HepG2 (cell line): ENCODE results near the gene S100A13. TPM values are rescaled to one million over a fixed set of nuclear protein-coding genes. Genes with fewer than 3 reads are reported as not detected.

Source experiments
- ARID4A ChIP-seq: sonication (generic); formaldehyde crosslinking; IDR thresholded peaks from 2 replicates; pipeline ENCODE4 v1.5.0; 2020; ENCODE audit warnings: mild to moderate bottlenecking, missing genetic modification reagents, borderline replicate concordance
- ATM ChIP-seq: fragments of 450-650 bp; IDR thresholded peaks from 2 replicates; pipeline ENCODE4 v1.7.1; 2017; ENCODE audit warnings: mild to moderate bottlenecking, borderline replicate concordance
- HNF1A ChIP-seq, 2 experiments: sonication (generic) in 1 of 2; formaldehyde crosslinking in 1 of 2; IDR thresholded peaks; 2 replicates each; pipeline versions ENCODE4 v1.4.0 to v1.6.1; 2016 to 2020; ENCODE audit warnings: borderline replicate concordance in 1 of 2, low read depth in 1 of 2, mild to moderate bottlenecking in 1 of 2, missing genetic modification reagents in 1 of 2
- NFKB2 ChIP-seq: sonication (generic); formaldehyde crosslinking; IDR thresholded peaks from 2 replicates; pipeline ENCODE4 v1.4.0; 2020; ENCODE audit warnings: missing genetic modification reagents, borderline replicate concordance
- NFKBIZ ChIP-seq: IDR thresholded peaks from 2 replicates; pipeline ENCODE4 v1.6.1; 2018; ENCODE audit warnings: missing genetic modification reagents, missing compliant biosample characterization
- PCBP1 ChIP-seq: fragments of 200-400 bp; formaldehyde crosslinking; IDR thresholded peaks from 2 replicates; pipeline ENCODE4 v1.6.1; 2017; ENCODE audit warnings: mild to moderate bottlenecking, low read depth, low read length, borderline replicate concordance
- RBFOX2 ChIP-seq: fragments of 200-400 bp; formaldehyde crosslinking; IDR thresholded peaks from 2 replicates; pipeline ENCODE4 v1.6.1; 2017; ENCODE audit warnings: low read depth, mild to moderate bottlenecking, low read length
- RXRB ChIP-seq: IDR thresholded peaks from 2 replicates; pipeline ENCODE4 v1.6.1; 2016; ENCODE audit warnings: borderline replicate concordance, missing genetic modification reagents, missing compliant biosample characterization
- SNAPC2 ChIP-seq: sonication (generic); formaldehyde crosslinking; IDR thresholded peaks from 2 replicates; pipeline ENCODE4 v1.8.1; 2022; ENCODE audit warnings: mild to moderate bottlenecking, missing genetic modification reagents
- XBP1 ChIP-seq: sonication (generic); formaldehyde crosslinking; IDR thresholded peaks from 2 replicates; pipeline ENCODE4 v1.5.0; 2020; ENCODE audit warnings: missing genetic modification reagents
- ZBTB42 ChIP-seq: sonication (generic); formaldehyde crosslinking; IDR thresholded peaks from 2 replicates; pipeline ENCODE4 v1.5.0; 2020; ENCODE audit warnings: mild to moderate bottlenecking, missing genetic modification reagents
- ZC3H4 ChIP-seq: sonication (generic); formaldehyde crosslinking; IDR thresholded peaks from 2 replicates; pipeline ENCODE4 v1.4.0; 2020; ENCODE audit warnings: missing genetic modification reagents, borderline replicate concordance
- ZFP1 ChIP-seq: IDR thresholded peaks from 2 replicates; pipeline ENCODE4 v1.6.1; 2016
- ZMAT3 ChIP-seq: sonication (generic); formaldehyde crosslinking; conservative IDR thresholded peaks from 2 replicates; pipeline ENCODE4 v1.7.0; 2021; ENCODE audit warnings: missing genetic modification reagents
- ZNF180 ChIP-seq: sonication (generic); formaldehyde crosslinking; IDR thresholded peaks from 2 replicates; pipeline ENCODE4 v1.4.0; 2020; ENCODE audit warnings: low read depth, missing genetic modification reagents, borderline replicate concordance
- ZNF24 ChIP-seq: fragments of 450-650 bp; IDR thresholded peaks from 2 replicates; pipeline ENCODE4 v1.6.1; 2017; ENCODE audit warnings: antibody characterized with exemption, mild to moderate bottlenecking
- ZNF264 ChIP-seq: sonication (generic); formaldehyde crosslinking; IDR thresholded peaks from 2 replicates; pipeline ENCODE4 v1.4.0; 2020; ENCODE audit warnings: missing genetic modification reagents
- ZNF530 ChIP-seq: sonication (generic); formaldehyde crosslinking; IDR thresholded peaks from 2 replicates; pipeline ENCODE4 v1.5.0; 2020; ENCODE audit warnings: low read depth, mild to moderate bottlenecking, missing genetic modification reagents
- ZNF556 ChIP-seq: sonication (generic); formaldehyde crosslinking; IDR thresholded peaks from 2 replicates; pipeline ENCODE4 v1.4.0; 2020; ENCODE audit warnings: mild to moderate bottlenecking, missing genetic modification reagents, borderline replicate concordance
- ZNF672 ChIP-seq: sonication (generic); formaldehyde crosslinking; IDR thresholded peaks from 2 replicates; pipeline ENCODE4 v1.8.1; 2022; ENCODE audit warnings: missing genetic modification reagents
- ZNF7 ChIP-seq: IDR thresholded peaks from 2 replicates; pipeline ENCODE4 v1.6.1; 2016; ENCODE audit warnings: missing biosample characterization, missing genetic modification reagents
- ZSCAN31 ChIP-seq: sonication (generic); formaldehyde crosslinking; IDR thresholded peaks from 2 replicates; pipeline ENCODE4 v1.5.0; 2020; ENCODE audit warnings: low read depth, mild to moderate bottlenecking, missing genetic modification reagents
- polyA plus RNA-seq, 8 experiments: library from polyadenylated mRNA; depleted of rRNA in 3 of 8; stranded (reverse) in 7 of 8; unstranded in 1 of 8; fragments of >200 nt; fragmentation: Illumina TruSeq in 4 of 8; extraction: Trizol in 4 of 8; gene quantifications; 2 replicates each; pipeline versions ENCODE4 v1.2.1 to v1.2.3, GENCODE V29; 2011 to 2016; ENCODE audit warnings: low read depth in 4 of 8, missing spikeins in 1 of 8, mixed read lengths in 1 of 8; ENCODE audit not compliant: insufficient read depth in 1 of 8
- total RNA-seq, 5 experiments: library from RNA; depleted of rRNA; stranded (reverse); fragments of >200 nt; fragmentation: Illumina TruSeq; extraction: Trizol; gene quantifications; 2 replicates each; pipeline ENCODE4 v1.2.3, GENCODE V29; 2016; ENCODE audit warnings: low read depth in 1 of 5

Gene S100A13
- total and polyA plus RNA-seq, 2 of the 13 experiments (the other 11 are each of a cell fraction or from before 2014, with no cell fraction given) = 89.5 to 172 TPM

GRCh38 chr1:153626904-153627714, at the start of gene S100A13 (continued):
- no peak for TF ChIP-seq HNF1A (IDR thresholded peaks at IDR 0.05; ENCODE audit: low read depth)
- no peak for TF ChIP-seq HNF1A (CRISPR knock-in tag; IDR thresholded peaks at IDR 0.05; ENCODE audit: borderline replicate concordance)
- no peak for TF ChIP-seq NFKBIZ (CRISPR knock-in tag)
- TF ChIP-seq ATM = no peak
- no peak for TF ChIP-seq ZNF24
- no peak for TF ChIP-seq ZBTB42
- TF ChIP-seq RBFOX2 = no peak
- no peak for TF ChIP-seq ZC3H4
- no peak for TF ChIP-seq ZSCAN31
- TF ChIP-seq ZMAT3 = no peak
- no peak for TF ChIP-seq XBP1 (CRISPR knock-in tag)
- TF ChIP-seq ARID4A (CRISPR knock-in tag) = peak; percentile 75; the same call in 1 of the 2 replicates
- no peak for TF ChIP-seq ZNF672 (CRISPR knock-in tag)
- no peak for TF ChIP-seq ZFP1
- no peak; the same call in 1 of the 2 replicates for TF ChIP-seq ZNF556 (CRISPR knock-in tag)
- TF ChIP-seq ZNF7 (CRISPR knock-in tag) = no peak
- TF ChIP-seq SNAPC2 (CRISPR knock-in tag) = no peak
- no peak for TF ChIP-seq NFKB2 (CRISPR knock-in tag)
- TF ChIP-seq PCBP1 = no peak
- no peak for TF ChIP-seq ZNF180 (CRISPR knock-in tag)
- no peak for TF ChIP-seq ZNF264 (CRISPR knock-in tag)
- peak; percentile 9; the same call in 1 of the 2 replicates for TF ChIP-seq RXRB (CRISPR knock-in tag)
- no peak for TF ChIP-seq ZNF530 (CRISPR knock-in tag)
